KMS-11 (cell line): ENCODE measurements around the gene SPTLC1.
"Not testable (repeated sequence)": the region's sequence is repeated elsewhere in the genome, so short reads cannot be mapped to it uniquely, and the experiment has no call there.

Experiments
- H2AFZ ChIP-seq: fragments of 200-600 bp; sonication (generic); 2 replicates; pipeline ENCODE4 v1.6.1; 2016; ENCODE audit warnings: antibody characterized with exemption, mixed run types, low read depth
- H3K27ac ChIP-seq: fragments of 200-600 bp; sonication (generic); 2 replicates; pipeline ENCODE4 v1.6.1; 2016; ENCODE audit warnings: mild to moderate bottlenecking, mixed run types
- H3K27me3 ChIP-seq: fragments of 200-600 bp; sonication (generic); 2 replicates; pipeline ENCODE4 v1.6.1; 2017; ENCODE audit warnings: mild to moderate bottlenecking, low read depth, mixed run types, moderate library complexity; ENCODE audit not compliant: insufficient read depth
- H3K36me3 ChIP-seq: fragments of 200-600 bp; sonication (generic); 2 replicates; pipeline ENCODE4 v1.6.1; 2017; ENCODE audit warnings: mild to moderate bottlenecking, mixed run types; ENCODE audit not compliant: insufficient read depth
- H3K4me1 ChIP-seq: fragments of 200-600 bp; sonication (generic); 2 replicates; pipeline ENCODE4 v1.6.1; 2016; ENCODE audit warnings: mild to moderate bottlenecking, low read depth, mixed run types; ENCODE audit not compliant: poor library complexity, severe bottlenecking
- H3K4me2 ChIP-seq: fragments of 200-600 bp; sonication (generic); 2 replicates; pipeline ENCODE4 v1.7.0; 2016; ENCODE audit warnings: mild to moderate bottlenecking, mixed run types
- H3K4me3 ChIP-seq: fragments of 200-600 bp; sonication (generic); IDR thresholded peaks from 2 replicates; pipeline ENCODE4 v1.6.1; 2017; ENCODE audit warnings: low read depth, low read length, mixed read lengths; ENCODE audit not compliant: insufficient read depth
- H3K79me2 ChIP-seq: fragments of 200-600 bp; sonication (generic); 2 replicates; pipeline ENCODE4 v1.6.1; 2016; ENCODE audit warnings: low read depth, mixed run types; ENCODE audit not compliant: insufficient read depth
- H3K9ac ChIP-seq: fragments of 200-600 bp; sonication (generic); 2 replicates; pipeline ENCODE4 v1.6.1; 2016; ENCODE audit warnings: mild to moderate bottlenecking, mixed run types
- H4K20me1 ChIP-seq: fragments of 200-600 bp; sonication (generic); 2 replicates; pipeline ENCODE4 v1.6.1; 2016; ENCODE audit warnings: mild to moderate bottlenecking, mixed run types; ENCODE audit not compliant: insufficient read depth
- CTCF ChIP-seq: fragments of 200-600 bp; sonication (generic); conservative IDR thresholded peaks from 2 replicates; pipeline ENCODE4 v1.6.1; 2017; ENCODE audit warnings: low read depth, mild to moderate bottlenecking, antibody characterized with exemption, low read length, moderate library complexity, mixed read lengths

Gene SPTLC1

GRCh38 chr9:92003308-92004044, 111.7 kb downstream of the SPTLC1 start:
- Histone ChIP-seq H3K4me3 (no peak overlapping the region), H3K79me2 (no peaks in the 10 kb centered on the region), H3K27me3 (no peaks in the 10 kb centered on the region), H4K20me1 (no peaks in the 10 kb centered on the region), H3K36me3 (no peaks in the 10 kb centered on the region), H3K4me1 (no peaks in the 10 kb centered on the region), H2AFZ (no peak overlapping the region), H3K9ac (no peak overlapping the region), H3K4me2 (no peak overlapping the region), H3K27ac (no peak overlapping the region)
- no peak for TF ChIP-seq CTCF

DNA sequence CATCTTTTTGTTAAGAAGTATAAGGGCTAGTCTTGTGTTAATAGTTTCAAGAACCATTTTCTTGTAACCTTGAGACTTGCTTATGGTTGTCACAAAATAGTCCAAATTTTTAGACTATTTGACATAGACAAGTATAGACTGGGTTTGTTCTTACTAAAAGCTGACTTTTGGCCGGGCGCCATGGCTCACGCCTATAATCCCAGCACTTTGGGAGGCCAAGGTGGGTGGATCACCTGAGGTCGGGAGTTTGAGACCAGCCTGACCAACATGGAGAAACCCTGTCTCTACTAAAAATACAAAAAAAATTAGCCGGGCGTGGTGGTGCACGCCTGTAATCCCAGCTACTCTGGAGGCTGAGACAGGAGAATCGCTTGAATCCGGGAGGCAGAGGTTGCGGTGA, 113.3 kb downstream of the SPTLC1 start:
- not testable (repeated sequence) for H2AFZ ChIP-seq, H3K4me3 ChIP-seq, H3K9ac ChIP-seq, H3K4me1 ChIP-seq, H3K27ac ChIP-seq, H3K79me2 ChIP-seq, H3K36me3 ChIP-seq, H4K20me1 ChIP-seq, H3K27me3 ChIP-seq, H3K4me2 ChIP-seq

GRCh38 chr9:92001244-92001643, 114.0 kb downstream of the SPTLC1 start:
- no peaks in the 10 kb centered on the region for H4K20me1 ChIP-seq
- H2AFZ ChIP-seq, result no peak overlapping the region
- H3K79me2 ChIP-seq, result no peaks in the 10 kb centered on the region
- H3K4me3 ChIP-seq, result no peak overlapping the region
- H3K36me3 ChIP-seq, result no peaks in the 10 kb centered on the region
- H3K27me3 ChIP-seq, result no peaks in the 10 kb centered on the region
- H3K4me2 ChIP-seq, result no peak overlapping the region
- no peak overlapping the region for H3K9ac ChIP-seq
- TF ChIP-seq CTCF, result no peak
- no peak overlapping the region for H3K27ac ChIP-seq
- no peaks in the 10 kb centered on the region for H3K4me1 ChIP-seq

- Histone ChIP-seq H3K9ac (no peak overlapping the region), H3K4me3 (no peak overlapping the region), H2AFZ (no peak overlapping the region), H3K27me3 (no peaks in the 10 kb centered on the region), H3K4me2 (no peak overlapping the region), H3K4me1 (no peaks in the 10 kb centered on the region), H3K36me3 (no peaks in the 10 kb centered on the region), H3K27ac (no peak overlapping the region), H3K79me2 (no peaks in the 10 kb centered on the region), H4K20me1 (no peaks in the 10 kb centered on the region)
- TF ChIP-seq CTCF, result no peak
Measured at GRCh38 chr9:91995000-91995655, 120.1 kb downstream of the SPTLC1 start.

GRCh38 chr9:91994422-91994821, 120.8 kb downstream of the SPTLC1 start:
- no peak for TF ChIP-seq CTCF
- H3K4me2 ChIP-seq, result no peak overlapping the region
- H3K4me1 ChIP-seq, result no peaks in the 10 kb centered on the region
- H3K27ac ChIP-seq, result no peak overlapping the region
- H3K27me3 ChIP-seq, result no peaks in the 10 kb centered on the region
- no peaks in the 10 kb centered on the region for H3K79me2 ChIP-seq
- no peak overlapping the region for H2AFZ ChIP-seq
- no peaks in the 10 kb centered on the region for H3K36me3 ChIP-seq
- H3K4me3 ChIP-seq, result no peak overlapping the region
- no peak overlapping the region for H3K9ac ChIP-seq
- H4K20me1 ChIP-seq, result no peaks in the 10 kb centered on the region
